GM23338 (cell line): ENCODE results near the gene LEMD2. TPM values are rescaled to one million over a fixed set of nuclear protein-coding genes. Genes with fewer than 3 reads are reported as not detected.

Experiments used
- ATAC-seq: fragments of 200-7000 bp; cut with Tn5 transposase; 3 replicates; pipeline ENCODE4 v1.9.1; 2020
- DNase-seq: peaks from one replicate; pipeline ENCODE4 v3.0.0-alpha.2; 2015; ENCODE audit warnings: low spot score
- H2AFZ ChIP-seq: fragments of 200-600 bp; sonication (generic); 2 replicates; pipeline ENCODE4 v1.8.0; 2016; ENCODE audit warnings: antibody characterized with exemption, mild to moderate bottlenecking, moderate library complexity
- H3F3A ChIP-seq: fragments of 200-600 bp; sonication (generic); replicated peaks from 2 replicates; pipeline ENCODE4 v1.8.0; 2017; ENCODE audit warnings: antibody characterized with exemption, mixed run types, low read depth
- H3K27ac ChIP-seq: fragments of 200-600 bp; sonication (generic); 2 replicates; pipeline ENCODE4 v1.6.1; 2016; ENCODE audit warnings: low read depth
- H3K27me3 ChIP-seq: fragments of 200-600 bp; sonication (generic); 2 replicates; pipeline ENCODE4 v1.8.0; 2016; ENCODE audit warnings: mild to moderate bottlenecking, mixed run types, moderate library complexity; ENCODE audit not compliant: insufficient read depth
- H3K36me3 ChIP-seq: fragments of 200-600 bp; sonication (generic); 2 replicates; pipeline ENCODE4 v1.8.0; 2016; ENCODE audit warnings: mild to moderate bottlenecking; ENCODE audit not compliant: insufficient read depth
- H3K4me1 ChIP-seq: fragments of 200-600 bp; sonication (generic); 2 replicates; pipeline ENCODE4 v1.8.0; 2016; ENCODE audit warnings: mild to moderate bottlenecking, moderate library complexity; ENCODE audit not compliant: insufficient read depth
- H3K4me2 ChIP-seq: fragments of 200-600 bp; sonication (generic); 2 replicates; pipeline ENCODE4 v1.7.1; 2017; ENCODE audit warnings: mixed run types
- H3K4me3 ChIP-seq: fragments of 200-600 bp; sonication (generic); 2 replicates; pipeline ENCODE4 v1.6.1; 2016; ENCODE audit warnings: mixed run types
- H3K79me2 ChIP-seq: fragments of 200-600 bp; sonication (generic); replicated peaks from 2 replicates; pipeline ENCODE4 v1.8.0; 2017; ENCODE audit warnings: mild to moderate bottlenecking; ENCODE audit not compliant: insufficient read depth
- H3K9me2 ChIP-seq: fragments of 200-600 bp; sonication (generic); 2 replicates; pipeline ENCODE4 v1.8.0; 2017; ENCODE audit not compliant: insufficient read depth
- H4K20me1 ChIP-seq: fragments of 200-600 bp; sonication (generic); replicated peaks from 2 replicates; pipeline ENCODE4 v1.8.0; 2017; ENCODE audit warnings: mild to moderate bottlenecking; ENCODE audit not compliant: insufficient read depth
- H3K27ac Mint-ChIP-seq: 2 replicates; pipeline ENCODE4 v1.8.0; 2020; ENCODE audit warnings: inconsistent platforms, mild to moderate bottlenecking, moderate library complexity, mixed read lengths
- H3K27me3 Mint-ChIP-seq: 3 replicates; pipeline ENCODE4 v1.8.0; 2022; ENCODE audit warnings: low read depth, mild to moderate bottlenecking, moderate library complexity, mixed read lengths, inconsistent platforms; ENCODE audit not compliant: insufficient read depth, poor library complexity
- H3K36me3 Mint-ChIP-seq: 3 replicates; pipeline ENCODE4 v1.8.0; 2021; ENCODE audit warnings: low read depth, mild to moderate bottlenecking, inconsistent platforms, moderate library complexity, mixed read lengths
- H3K4me1 Mint-ChIP-seq: 3 replicates; pipeline ENCODE4 v1.8.0; 2020; ENCODE audit warnings: mild to moderate bottlenecking, inconsistent platforms, mixed read lengths
- H3K4me3 Mint-ChIP-seq: 3 replicates; pipeline ENCODE4 v1.8.0; 2021; ENCODE audit warnings: moderate library complexity, mild to moderate bottlenecking, inconsistent platforms, mixed read lengths
- H3K9me3 Mint-ChIP-seq: 3 replicates; pipeline ENCODE4 v1.8.0; 2020; ENCODE audit warnings: moderate library complexity, mild to moderate bottlenecking, inconsistent platforms, mixed read lengths
- CREB1 ChIP-seq: fragments of 250-450 bp; sonication (Bioruptor Pico); IDR thresholded peaks from 2 replicates; pipeline ENCODE4 v1.5.0; 2020; ENCODE audit warnings: low read depth, mild to moderate bottlenecking, moderate library complexity
- EZH2 ChIP-seq: fragments of 200-600 bp; sonication (generic); IDR thresholded peaks from one replicate; pipeline ENCODE4 v1.8.0; 2017; ENCODE audit warnings: antibody characterized with exemption, mild to moderate bottlenecking, low read depth; ENCODE audit not compliant: unreplicated experiment
- EZH2phosphoT487 ChIP-seq: fragments of 200-600 bp; sonication (generic); IDR thresholded peaks from one replicate; pipeline ENCODE4 v1.8.1; 2018; ENCODE audit warnings: antibody characterized with exemption; ENCODE audit not compliant: unreplicated experiment
- JUNB ChIP-seq: IDR thresholded peaks from one replicate; pipeline ENCODE4 v1.6.1; 2016; ENCODE audit warnings: antibody characterized with exemption; ENCODE audit not compliant: unreplicated experiment
- POLR2AphosphoS5 ChIP-seq: IDR thresholded peaks from 2 replicates; pipeline ENCODE4 v1.6.1; 2016; ENCODE audit warnings: antibody characterized with exemption, low read depth
- STAT1 ChIP-seq: IDR thresholded peaks from one replicate; pipeline ENCODE4 v1.6.1; 2016; ENCODE audit warnings: antibody characterized with exemption; ENCODE audit not compliant: unreplicated experiment
- ZNF114 ChIP-seq: fragments of 250-450 bp; sonication (Bioruptor Pico); IDR thresholded peaks from 2 replicates; pipeline ENCODE4 v1.5.0; 2020; ENCODE audit warnings: mild to moderate bottlenecking, moderate library complexity
- polyA plus RNA-seq: library from polyadenylated mRNA; unstranded; fragments of >200 nt; fragmentation: Nextera tagmentation; extraction: Ambion mirVana; gene quantifications from 2 replicates; pipeline ENCODE4 v1.2.1, GENCODE V29; 2016
- total RNA-seq: library from RNA; depleted of rRNA; stranded (reverse); fragments of >200 nt; shearing (Covaris generic); gene quantifications from 2 replicates; pipeline ENCODE4 v1.2.3, GENCODE V29; 2014
- TF ChIP-seq, protein P1 (sequence below): fragments of 250-450 bp; sonication (Bioruptor Pico); IDR thresholded peaks from 2 replicates; pipeline ENCODE4 v1.5.0; 2020; ENCODE audit warnings: mild to moderate bottlenecking, moderate library complexity

Gene LEMD2
- total and polyA plus RNA-seq, 2 experiments from 2014 or later: 28.6 to 64.7 TPM

- H2AFZ ChIP-seq: no peak overlapping the region
- DNase-seq (no peak), ATAC-seq (no peak)
- no peaks in the 10 kb centered on the region for H3K36me3 ChIP-seq
- no peaks in the 10 kb centered on the region for H3K79me2 ChIP-seq
- H3F3A ChIP-seq: no peaks in the 10 kb centered on the region
- H4K20me1 ChIP-seq: no peaks in the 10 kb centered on the region
- Mint-ChIP-seq H3K4me1 (peaks cover 22% of the 10 kb centered on the region), H3K27ac (no peak overlapping the region), H3K4me3 (no peak overlapping the region), H3K27me3 (peaks cover 14% of the 10 kb centered on the region), H3K36me3 (no peaks in the 10 kb centered on the region; the same call in 2 of the 3 replicates), H3K9me3 (no peaks in the 10 kb centered on the region)
- H3K27me3 ChIP-seq: no peaks in the 10 kb centered on the region
- H3K4me1 ChIP-seq: peaks cover 9% of the 10 kb centered on the region; the same call in 1 of the 2 replicates
- H3K27ac ChIP-seq: no peak overlapping the region
- no peaks in the 10 kb centered on the region for H3K9me2 ChIP-seq
- no peak overlapping the region for H3K4me3 ChIP-seq
- H3K4me2 ChIP-seq: no peak overlapping the region
- TF ChIP-seq POLR2AphosphoS5 (no peak), ZNF114 (CRISPR knock-in tag) (no peak)
Observed at GRCh38 chr6:33802186-33802958, 13.4 kb upstream of the LEMD2 start.

DNA sequence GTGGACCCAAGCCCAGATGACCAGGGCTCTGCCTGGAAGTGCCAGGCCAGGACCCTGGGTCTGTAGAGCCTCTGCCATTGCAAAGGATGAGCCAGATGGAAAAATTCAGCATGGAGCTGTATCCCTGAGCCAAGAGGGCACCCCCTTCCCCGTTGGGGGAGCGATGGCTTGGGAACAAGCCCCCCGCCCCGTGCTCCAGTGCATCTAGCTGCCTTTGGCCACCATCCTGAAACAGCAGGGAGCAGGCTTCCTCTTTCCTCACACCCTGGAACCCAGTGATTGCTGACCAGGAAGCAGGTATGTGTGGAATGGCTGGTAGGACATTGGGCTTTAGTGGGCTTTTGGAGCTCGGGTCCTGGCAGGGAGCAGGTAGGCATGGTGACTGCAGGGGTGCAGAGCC is 12.7 kb upstream of the LEMD2 start:
- H3K9me3 Mint-ChIP-seq: no peaks in the 10 kb centered on the region
- no peak overlapping the region for H2AFZ ChIP-seq
- H3K36me3 ChIP-seq: no peaks in the 10 kb centered on the region
- H3K27me3 ChIP-seq: no peaks in the 10 kb centered on the region
- no peaks in the 10 kb centered on the region for H3F3A ChIP-seq
- no peak overlapping the region for H3K4me3 ChIP-seq
- H3K4me1 ChIP-seq: peaks cover 11% of the 10 kb centered on the region; the same call in 1 of the 2 replicates
- H3K27ac Mint-ChIP-seq: no peak overlapping the region
- H3K4me1 Mint-ChIP-seq: peaks cover 25% of the 10 kb centered on the region
- no peaks in the 10 kb centered on the region for H3K9me2 ChIP-seq
- no peaks in the 10 kb centered on the region; the same call in 2 of the 3 replicates for H3K36me3 Mint-ChIP-seq
- no peaks in the 10 kb centered on the region for H3K79me2 ChIP-seq
- peaks cover 19% of the 10 kb centered on the region for H3K27me3 Mint-ChIP-seq
- TF ChIP-seq EZH2phosphoT487 (no peak), CREB1 (no peak), EZH2 (no peak), JUNB (no peak), ZNF114 (CRISPR knock-in tag) (no peak)
- DNase-seq (no peak), ATAC-seq (no peak)
- no peaks in the 10 kb centered on the region for H4K20me1 ChIP-seq
- H3K27ac ChIP-seq: no peak overlapping the region
- no peak overlapping the region for H3K4me3 Mint-ChIP-seq
- H3K4me2 ChIP-seq: no peak overlapping the region

DNA sequence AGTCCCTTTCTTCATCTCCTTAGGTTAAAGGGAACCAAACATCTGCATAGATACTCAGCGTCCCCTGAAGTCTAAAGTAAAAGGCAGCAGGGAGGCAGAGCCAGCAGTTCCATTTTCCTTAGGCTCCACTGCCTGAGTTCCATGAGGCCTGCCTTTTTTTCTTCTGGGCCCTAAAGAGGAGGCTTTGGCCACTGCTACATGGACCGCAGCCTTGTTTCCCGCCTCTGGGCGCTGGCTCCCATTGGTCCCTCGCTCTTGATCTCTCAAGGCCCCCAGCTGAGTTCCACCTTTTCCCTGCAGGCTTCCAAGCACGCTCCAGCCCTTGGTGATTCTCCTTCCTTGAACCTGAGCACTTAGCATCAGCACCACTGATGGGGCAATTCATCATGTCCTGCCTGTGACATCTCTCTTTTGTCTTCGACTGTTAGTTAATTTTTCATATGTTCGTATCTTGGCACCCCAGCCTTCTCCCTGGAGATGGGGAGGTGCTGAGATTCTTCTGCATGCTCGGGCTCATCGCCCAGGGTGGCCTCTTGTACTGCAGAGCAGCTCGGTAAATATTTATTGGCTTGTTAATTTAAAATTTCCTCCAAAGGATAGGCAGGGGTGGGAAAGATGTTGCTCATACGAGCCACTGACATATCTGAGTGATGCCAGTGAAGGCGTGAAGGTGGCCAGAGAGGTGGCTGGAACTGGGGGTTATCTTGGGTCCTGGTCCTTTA is 11.5 kb upstream of the LEMD2 start:
- Mint-ChIP-seq H3K9me3 (no peaks in the 10 kb centered on the region), H3K36me3 (no peaks in the 10 kb centered on the region; the same call in 2 of the 3 replicates), H3K27me3 (peaks cover 19% of the 10 kb centered on the region), H3K4me1 (peaks cover 25% of the 10 kb centered on the region), H3K27ac (no peak overlapping the region), H3K4me3 (no peak overlapping the region)
- no peak overlapping the region for H3K4me3 ChIP-seq
- H2AFZ ChIP-seq: no peak overlapping the region
- no peaks in the 10 kb centered on the region for H3K36me3 ChIP-seq
- H3F3A ChIP-seq: 0 out of 2 replicates have a peak, but pooled peaks cover 1% of the 10 kb centered on the region
- no peak overlapping the region for H3K27ac ChIP-seq
- H4K20me1 ChIP-seq: no peaks in the 10 kb centered on the region
- no peaks in the 10 kb centered on the region for H3K9me2 ChIP-seq
- DNase-seq (no peak), ATAC-seq (no peak)
- no peak overlapping the region for H3K4me2 ChIP-seq
- H3K79me2 ChIP-seq: no peaks in the 10 kb centered on the region
- no peaks in the 10 kb centered on the region for H3K27me3 ChIP-seq
- peaks cover 13% of the 10 kb centered on the region; the same call in 1 of the 2 replicates for H3K4me1 ChIP-seq
- TF ChIP-seq, protein P1, sequence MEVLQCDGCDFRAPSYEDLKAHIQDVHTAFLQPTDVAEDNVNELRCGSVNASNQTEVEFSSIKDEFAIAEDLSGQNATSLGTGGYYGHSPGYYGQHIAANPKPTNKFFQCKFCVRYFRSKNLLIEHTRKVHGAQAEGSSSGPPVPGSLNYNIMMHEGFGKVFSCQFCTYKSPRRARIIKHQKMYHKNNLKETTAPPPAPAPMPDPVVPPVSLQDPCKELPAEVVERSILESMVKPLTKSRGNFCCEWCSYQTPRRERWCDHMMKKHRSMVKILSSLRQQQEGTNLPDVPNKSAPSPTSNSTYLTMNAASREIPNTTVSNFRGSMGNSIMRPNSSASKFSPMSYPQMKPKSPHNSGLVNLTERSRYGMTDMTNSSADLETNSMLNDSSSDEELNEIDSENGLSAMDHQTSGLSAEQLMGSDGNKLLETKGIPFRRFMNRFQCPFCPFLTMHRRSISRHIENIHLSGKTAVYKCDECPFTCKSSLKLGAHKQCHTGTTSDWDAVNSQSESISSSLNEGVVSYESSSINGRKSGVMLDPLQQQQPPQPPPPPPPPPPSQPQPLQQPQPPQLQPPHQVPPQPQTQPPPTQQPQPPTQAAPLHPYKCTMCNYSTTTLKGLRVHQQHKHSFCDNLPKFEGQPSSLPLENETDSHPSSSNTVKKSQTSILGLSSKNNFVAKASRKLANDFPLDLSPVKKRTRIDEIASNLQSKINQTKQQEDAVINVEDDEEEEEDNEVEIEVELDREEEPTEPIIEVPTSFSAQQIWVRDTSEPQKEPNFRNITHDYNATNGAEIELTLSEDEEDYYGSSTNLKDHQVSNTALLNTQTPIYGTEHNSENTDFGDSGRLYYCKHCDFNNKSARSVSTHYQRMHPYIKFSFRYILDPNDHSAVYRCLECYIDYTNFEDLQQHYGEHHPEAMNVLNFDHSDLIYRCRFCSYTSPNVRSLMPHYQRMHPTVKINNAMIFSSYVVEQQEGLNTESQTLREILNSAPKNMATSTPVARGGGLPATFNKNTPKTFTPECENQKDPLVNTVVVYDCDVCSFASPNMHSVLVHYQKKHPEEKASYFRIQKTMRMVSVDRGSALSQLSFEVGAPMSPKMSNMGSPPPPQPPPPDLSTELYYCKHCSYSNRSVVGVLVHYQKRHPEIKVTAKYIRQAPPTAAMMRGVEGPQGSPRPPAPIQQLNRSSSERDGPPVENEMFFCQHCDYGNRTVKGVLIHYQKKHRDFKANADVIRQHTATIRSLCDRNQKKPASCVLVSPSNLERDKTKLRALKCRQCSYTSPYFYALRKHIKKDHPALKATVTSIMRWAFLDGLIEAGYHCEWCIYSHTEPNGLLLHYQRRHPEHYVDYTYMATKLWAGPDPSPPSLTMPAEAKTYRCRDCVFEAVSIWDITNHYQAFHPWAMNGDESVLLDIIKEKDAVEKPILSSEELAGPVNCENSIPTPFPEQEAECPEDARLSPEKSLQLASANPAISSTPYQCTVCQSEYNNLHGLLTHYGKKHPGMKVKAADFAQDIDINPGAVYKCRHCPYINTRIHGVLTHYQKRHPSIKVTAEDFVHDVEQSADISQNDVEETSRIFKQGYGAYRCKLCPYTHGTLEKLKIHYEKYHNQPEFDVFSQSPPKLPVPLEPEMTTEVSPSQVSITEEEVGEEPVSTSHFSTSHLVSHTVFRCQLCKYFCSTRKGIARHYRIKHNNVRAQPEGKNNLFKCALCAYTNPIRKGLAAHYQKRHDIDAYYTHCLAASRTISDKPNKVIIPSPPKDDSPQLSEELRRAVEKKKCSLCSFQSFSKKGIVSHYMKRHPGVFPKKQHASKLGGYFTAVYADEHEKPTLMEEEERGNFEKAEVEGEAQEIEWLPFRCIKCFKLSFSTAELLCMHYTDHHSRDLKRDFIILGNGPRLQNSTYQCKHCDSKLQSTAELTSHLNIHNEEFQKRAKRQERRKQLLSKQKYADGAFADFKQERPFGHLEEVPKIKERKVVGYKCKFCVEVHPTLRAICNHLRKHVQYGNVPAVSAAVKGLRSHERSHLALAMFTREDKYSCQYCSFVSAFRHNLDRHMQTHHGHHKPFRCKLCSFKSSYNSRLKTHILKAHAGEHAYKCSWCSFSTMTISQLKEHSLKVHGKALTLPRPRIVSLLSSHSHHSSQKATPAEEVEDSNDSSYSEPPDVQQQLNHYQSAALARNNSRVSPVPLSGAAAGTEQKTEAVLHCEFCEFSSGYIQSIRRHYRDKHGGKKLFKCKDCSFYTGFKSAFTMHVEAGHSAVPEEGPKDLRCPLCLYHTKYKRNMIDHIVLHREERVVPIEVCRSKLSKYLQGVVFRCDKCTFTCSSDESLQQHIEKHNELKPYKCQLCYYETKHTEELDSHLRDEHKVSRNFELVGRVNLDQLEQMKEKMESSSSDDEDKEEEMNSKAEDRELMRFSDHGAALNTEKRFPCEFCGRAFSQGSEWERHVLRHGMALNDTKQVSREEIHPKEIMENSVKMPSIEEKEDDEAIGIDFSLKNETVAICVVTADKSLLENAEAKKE (CRISPR knock-in tag): no peak
- TF ChIP-seq CREB1 (no peak), STAT1 (no peak)
